GM12878 (cell line): ENCODE results near the gene GALNTL6. TPM values are rescaled to one million over a fixed set of nuclear protein-coding genes. Genes with fewer than 3 reads are reported as not detected.
"Not testable (repeated sequence)": the region's sequence is repeated elsewhere in the genome, so short reads cannot be mapped to it uniquely, and the experiment has no call there.

Experiments used
- ATAC-seq: fragments of 200-7000 bp; cut with Tn5 transposase; 3 replicates; pipeline ENCODE4 v1.9.1; 2020; ENCODE audit warnings: mild to moderate bottlenecking, moderate library complexity
- BruUV-seq: library from RNA; stranded (reverse); fragments of 400-500 nt; replicated peaks from 2 replicates; lab custom pipeline; 2021; lab: Mats Ljungman, UMichigan
- CTCF ChIA-PET: fragments of 300-600 bp; sonication (Branson Sonifier 250); formaldehyde crosslinking; extraction: SDS; loops from one replicate; lab custom pipeline; 2021; ENCODE audit warnings: inconsistent platforms; lab: Yijun Ruan, JAX
- POLR2A ChIA-PET: fragments of 350-600 bp; formaldehyde crosslinking; extraction: SDS; loops from one replicate; lab custom pipeline; 2021; ENCODE audit warnings: inconsistent platforms; lab: Charles Lee
- RAD21 ChIA-PET: fragments of 300-600 bp; sonication (Branson Sonifier 250); formaldehyde crosslinking; loops from one replicate; lab custom pipeline; 2023; ENCODE audit warnings: antibody characterized with exemption; ENCODE audit not compliant: unreplicated experiment; lab: Charles Lee
- SMC1A ChIA-PET: fragments of 300-600 bp; sonication (Branson Sonifier 250); formaldehyde crosslinking; loops from one replicate; lab custom pipeline; 2023; ENCODE audit not compliant: unreplicated experiment, uncharacterized antibody; lab: Charles Lee
- DNase-seq: peaks from one replicate; pipeline ENCODE4 v3.0.0-alpha.2; 2011; ENCODE audit warnings: low read depth, low spot score
- FAIRE-seq: peaks from 3 replicates; lab custom pipeline; 2011; peaks lifted over from hg19 to GRCh38; lab: Jason Lieb, UNC
- H2AFZ ChIP-seq: 2 replicates; pipeline ENCODE4 v1.6.0; 2011; ENCODE audit warnings: low read depth, low read length, control low read depth; ENCODE audit not compliant: control insufficient read depth
- H3K27ac ChIP-seq: 2 replicates; pipeline ENCODE4 v1.5.1; 2011; ENCODE audit warnings: control low read depth; ENCODE audit not compliant: control insufficient read depth, insufficient read depth
- H3K27me3 ChIP-seq, 2 experiments: replicated peaks in 1 of 2; 2 replicates each; pipeline versions ENCODE4 v1.6.0 to v1.6.1; 2011; ENCODE audit warnings: low read length in 1 of 2; ENCODE audit not compliant: control insufficient read depth in 2 of 2, insufficient read depth in 2 of 2
- H3K36me3 ChIP-seq, 2 experiments: 2 replicates each; pipeline ENCODE4 v1.5.1; 2011; ENCODE audit warnings: low read length in 1 of 2; ENCODE audit not compliant: control insufficient read depth in 2 of 2, insufficient read depth in 2 of 2
- H3K4me1 ChIP-seq: 2 replicates; pipeline ENCODE4 v1.6.1; 2011; ENCODE audit warnings: mild to moderate bottlenecking, low read length, moderate library complexity, mixed read lengths; ENCODE audit not compliant: control insufficient read depth, insufficient read depth
- H3K4me2 ChIP-seq: 2 replicates; pipeline ENCODE4 v1.6.0; 2011; ENCODE audit warnings: control low read depth; ENCODE audit not compliant: control insufficient read depth, insufficient read depth
- H3K4me3 ChIP-seq: fragments of 200-600 bp; sonication (generic); 2 replicates; pipeline ENCODE4 v1.5.1; 2016
- H3K79me2 ChIP-seq: 2 replicates; pipeline ENCODE4 v1.6.0; 2011; ENCODE audit warnings: low read length; ENCODE audit not compliant: control insufficient read depth, insufficient read depth
- H3K9ac ChIP-seq: 2 replicates; pipeline ENCODE4 v1.8.0; 2011; ENCODE audit warnings: low read length, control low read depth, mixed read lengths; ENCODE audit not compliant: control insufficient read depth, insufficient read depth
- H3K9me3 ChIP-seq: replicated peaks from 3 replicates; pipeline ENCODE4 v1.5.1; 2011; ENCODE audit warnings: mild to moderate bottlenecking, low read length; ENCODE audit not compliant: control insufficient read depth, insufficient read depth
- H4K20me1 ChIP-seq: 2 replicates; pipeline ENCODE4 v1.6.0; 2011; ENCODE audit not compliant: control insufficient read depth, insufficient read depth
- PRDM15 ChIP-seq: fragments of 450-650 bp; formaldehyde crosslinking; IDR thresholded peaks from 2 replicates; pipeline ENCODE4 v1.4.0; 2020; ENCODE audit warnings: mild to moderate bottlenecking, moderate library complexity
- ZBTB40 ChIP-seq: fragments of 450-650 bp; IDR thresholded peaks from 2 replicates; pipeline ENCODE4 v1.6.1; 2016; ENCODE audit warnings: mild to moderate bottlenecking, moderate library complexity, borderline replicate concordance
- WGBS: methylation state at CpG from one replicate; pipeline ENCODE4 v1.1.6; 2016; ENCODE audit warnings: low lambda C conversion rate; ENCODE audit not compliant: insufficient replicate concordance, insufficient coverage; ENCODE audit errors: missing lambda C conversion rate; 5-methylcytosine and 5-hydroxymethylcytosine counted together
- in situ Hi-C: fragments of 300-500 bp; cut with MboI; formaldehyde crosslinking; loops from 9 replicates; pipeline ENCODE4 v1.14.3; 2018; ENCODE audit warnings: mixed read lengths
- intact Hi-C: fragments of 100-400 bp; cut with micrococcal nuclease; formaldehyde crosslinking; loops from one replicate; pipeline ENCODE4 v1.14.2; 2022; ENCODE audit not compliant: unreplicated experiment
- polyA plus RNA-seq, 11 experiments: library from polyadenylated mRNA; depleted of rRNA in 4 of 11; unstranded in 6 of 11; stranded (reverse) in 5 of 11; fragments of >200 nt; fragmentation: Nextera tagmentation in 4 of 11; fragmentation: Illumina TruSeq in 1 of 11; extraction: Ambion mirVana in 4 of 11; extraction: Trizol in 1 of 11; gene quantifications; 1 replicate in 1 of 11; 2 replicates in 10 of 11; pipeline versions ENCODE4 v1.2.1 to v1.2.3, GENCODE V29; 2011 to 2016; ENCODE audit warnings: inconsistent platforms in 2 of 11, missing spikeins in 2 of 11, low read depth in 1 of 11
- total RNA-seq, 4 experiments: library from RNA; depleted of rRNA in 3 of 4; stranded (reverse); fragments of >200 nt in 3 of 4; fragmentation: Illumina TruSeq in 1 of 4; extraction: Trizol in 1 of 4; gene quantifications; 2 replicates each; pipeline versions ENCODE4 v1.2.1 to v1.2.3, GENCODE V29; 2013 to 2021

GALNTL6 gene
- total and polyA plus RNA-seq, 10 of the 15 experiments (the other 5 are each of a cell fraction or from before 2014, with no cell fraction given) = 0.01 to 0.29 TPM; not detected in 8

GRCh38 chr4:172881645-172882044, 1068.4 kb downstream of the GALNTL6 start (continued):
- no peak for TF ChIP-seq ZBTB40
- TF ChIP-seq PRDM15 (CRISPR knock-in tag) = no peak

GRCh38 chr4:172887358-172887757, 1074.2 kb downstream of the GALNTL6 start:
- H2AFZ ChIP-seq, H3K27ac ChIP-seq, H3K4me1 ChIP-seq, ATAC-seq, SMC1A ChIA-PET, POLR2A ChIA-PET, FAIRE-seq, DNase-seq, H4K20me1 ChIP-seq, H3K4me3 ChIP-seq, H3K79me2 ChIP-seq, H3K9ac ChIP-seq, BruUV-seq, intact Hi-C loops, CTCF ChIA-PET, H3K9me3 ChIP-seq, RAD21 ChIA-PET, H3K36me3 ChIP-seq, H3K27me3 ChIP-seq, H3K4me2 ChIP-seq, in situ Hi-C loops: not testable (repeated sequence)
- 21% methylated on average over 3 of the region's 3 CpGs for WGBS
